Stomach (tissue), 4 donors: Measurements from ENCODE around the gene CYP4F11.
"Not testable (repeated sequence)": the region's sequence is repeated elsewhere in the genome, so short reads cannot be mapped to it uniquely, and the experiment has no call there.

Experiments used
- EP300 ChIP-seq: sonication (generic); formaldehyde crosslinking; IDR thresholded peaks from one replicate; pipeline ENCODE4 v1.6.1; 2017; ENCODE audit warnings: antibody characterized with exemption
- POLR2A ChIP-seq, 4 donors: fragments of 450-650 bp; IDR thresholded peaks; one replicate each; pipeline ENCODE4 v1.6.1; 2016; ENCODE audit warnings: antibody characterized with exemption in 4 of 4, control low read depth in 2 of 4, mild to moderate bottlenecking in 1 of 4, moderate library complexity in 1 of 4
- POLR2AphosphoS5 ChIP-seq, 3 donors: sonication (generic); formaldehyde crosslinking; IDR thresholded peaks; one replicate each; pipeline ENCODE4 v1.6.1; 2016; ENCODE audit warnings: antibody characterized with exemption in 3 of 3
- TF ChIP-seq, protein P1 (sequence below), 7 experiments: fragments of 450-650 bp in 4 of 7; fragments of 200-600 bp in 3 of 7; sonication (generic) in 3 of 7; IDR thresholded peaks; one replicate each; pipeline ENCODE4 v1.5.1; 2016 to 2019; ENCODE audit warnings: antibody characterized with exemption in 7 of 7, control low read depth in 2 of 7, mild to moderate bottlenecking in 1 of 7

DNA sequence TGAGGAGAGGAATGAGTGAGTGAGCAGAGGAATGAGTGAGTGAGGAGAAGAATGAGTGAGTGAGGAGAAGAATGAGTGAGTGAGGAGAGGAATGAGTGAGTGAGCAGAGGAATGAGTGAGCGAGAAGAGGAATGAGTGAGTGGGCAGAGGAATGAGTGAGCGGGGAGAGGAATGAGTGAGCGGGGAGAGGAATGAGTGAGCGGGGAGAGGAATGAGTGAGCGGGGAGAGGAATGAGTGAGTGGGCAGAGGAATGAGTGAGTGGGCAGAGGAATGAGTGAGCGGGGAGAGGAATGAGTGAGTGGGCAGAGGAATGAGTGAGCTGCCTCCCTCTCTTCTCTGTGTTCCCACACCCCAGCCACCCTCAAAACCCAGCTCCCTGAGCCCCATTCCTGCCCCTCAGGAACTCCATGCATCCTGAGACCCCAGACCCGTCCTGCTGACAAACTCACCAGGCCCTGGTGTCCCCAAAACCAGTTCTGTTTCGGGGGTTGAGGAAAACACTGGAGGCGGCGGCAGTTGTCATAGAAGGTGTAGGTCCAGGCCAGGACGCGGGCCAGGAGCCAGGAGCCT is 483 bp downstream of the CYP4F11 start:
- TF ChIP-seq, protein P1, sequence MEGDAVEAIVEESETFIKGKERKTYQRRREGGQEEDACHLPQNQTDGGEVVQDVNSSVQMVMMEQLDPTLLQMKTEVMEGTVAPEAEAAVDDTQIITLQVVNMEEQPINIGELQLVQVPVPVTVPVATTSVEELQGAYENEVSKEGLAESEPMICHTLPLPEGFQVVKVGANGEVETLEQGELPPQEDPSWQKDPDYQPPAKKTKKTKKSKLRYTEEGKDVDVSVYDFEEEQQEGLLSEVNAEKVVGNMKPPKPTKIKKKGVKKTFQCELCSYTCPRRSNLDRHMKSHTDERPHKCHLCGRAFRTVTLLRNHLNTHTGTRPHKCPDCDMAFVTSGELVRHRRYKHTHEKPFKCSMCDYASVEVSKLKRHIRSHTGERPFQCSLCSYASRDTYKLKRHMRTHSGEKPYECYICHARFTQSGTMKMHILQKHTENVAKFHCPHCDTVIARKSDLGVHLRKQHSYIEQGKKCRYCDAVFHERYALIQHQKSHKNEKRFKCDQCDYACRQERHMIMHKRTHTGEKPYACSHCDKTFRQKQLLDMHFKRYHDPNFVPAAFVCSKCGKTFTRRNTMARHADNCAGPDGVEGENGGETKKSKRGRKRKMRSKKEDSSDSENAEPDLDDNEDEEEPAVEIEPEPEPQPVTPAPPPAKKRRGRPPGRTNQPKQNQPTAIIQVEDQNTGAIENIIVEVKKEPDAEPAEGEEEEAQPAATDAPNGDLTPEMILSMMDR (IDR thresholded peaks at IDR 0.05), result not testable (repeated sequence)
- not testable (repeated sequence) for TF ChIP-seq POLR2A (IDR thresholded peaks at IDR 0.05); POLR2AphosphoS5 (IDR thresholded peaks at IDR 0.05); EP300
